Skeletal muscle tissue (tissue), 4 donors: ENCODE data around the gene S1PR2. TPM values are rescaled to one million over a fixed set of nuclear protein-coding genes. Genes with fewer than 3 reads are reported as not detected.
A peak's percentile ranks its signal among the peaks of the same experiment; 100 is the strongest.
"Not testable (repeated sequence)": the region's sequence is repeated elsewhere in the genome, so short reads cannot be mapped to it uniquely, and the experiment has no call there.

Experiments used
- H3K27ac ChIP-seq: one replicate; pipeline ENCODE4 v1.7.0; 2013; ENCODE audit warnings: mild to moderate bottlenecking, low read depth, low read length, inconsistent platforms
- H3K27me3 ChIP-seq, 3 donors: one replicate each; pipeline ENCODE4 v1.7.0; 2013; ENCODE audit warnings: low read length in 3 of 3; ENCODE audit not compliant: control insufficient read depth in 3 of 3, insufficient read depth in 3 of 3
- H3K36me3 ChIP-seq, 3 donors: one replicate each; pipeline ENCODE4 v1.7.0; 2013; ENCODE audit warnings: low read length in 3 of 3; ENCODE audit not compliant: control insufficient read depth in 3 of 3, insufficient read depth in 3 of 3
- H3K4me1 ChIP-seq, 3 donors: one replicate each; pipeline ENCODE4 v1.7.0; 2013; ENCODE audit warnings: low read length in 3 of 3, mild to moderate bottlenecking in 3 of 3; ENCODE audit not compliant: control insufficient read depth in 3 of 3, insufficient read depth in 3 of 3
- H3K4me3 ChIP-seq, 3 donors: one replicate each; pipeline ENCODE4 v1.7.0; 2013; ENCODE audit warnings: low read length in 3 of 3
- H3K9ac ChIP-seq, 3 donors: one replicate each; pipeline ENCODE4 v1.7.0; 2013; ENCODE audit warnings: low read length in 3 of 3, mild to moderate bottlenecking in 3 of 3, moderate library complexity in 2 of 3, low read depth in 1 of 3
- H3K9me3 ChIP-seq, 3 donors: one replicate each; pipeline ENCODE4 v1.7.0; 2013; ENCODE audit warnings: low read length in 3 of 3; ENCODE audit not compliant: control insufficient read depth in 3 of 3
- total RNA-seq: library from RNA; depleted of rRNA; stranded (reverse); fragments of >200 nt; gene quantifications from one replicate; pipeline ENCODE4 v1.2.3, GENCODE V29; 2014
- donor health status: Osteomylitis.

S1PR2 gene
- total RNA-seq, 1 donor from 2014 or later = 9.9 TPM

DNA sequence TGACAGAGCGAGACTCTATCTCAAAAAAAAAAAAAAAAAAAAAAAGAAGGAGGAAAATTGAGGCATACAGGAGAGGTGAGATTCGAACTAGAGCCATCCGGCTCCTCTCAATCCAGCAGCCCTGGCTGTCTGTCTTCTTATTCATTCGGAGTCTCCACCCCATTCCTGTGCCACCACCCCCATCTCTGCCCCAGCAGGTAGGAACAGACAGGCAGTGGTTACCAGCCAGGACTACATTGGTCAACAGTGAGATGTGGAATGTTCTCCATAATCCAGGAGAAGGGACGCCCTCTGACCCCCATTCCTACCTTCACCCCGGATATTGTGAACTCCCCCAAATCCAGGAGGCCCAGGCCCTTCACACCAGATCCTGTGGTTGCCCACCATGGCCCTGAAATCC is 6.6 kb upstream of the S1PR2 start:
- H3K36me3 ChIP-seq = no peaks in the 10 kb centered on the region
- no peaks in the 10 kb centered on the region for H3K27me3 ChIP-seq
- peaks cover 0 to 9% (median 6%) of the 10 kb centered on the region in 3 donors for H3K4me1 ChIP-seq
- H3K4me3 ChIP-seq = no peak overlapping the region
- H3K27ac ChIP-seq = peak overlapping the region; percentile 66
- peak overlapping the region in 1 of 3 donors; percentile 14 for H3K9ac ChIP-seq
- no peaks in the 10 kb centered on the region for H3K9me3 ChIP-seq

- Histone ChIP-seq H3K27ac (peak overlapping the region; percentile 61), H3K4me1 (peaks cover 6 to 10% (median 9%) of the 10 kb centered on the region in 3 donors), H3K27me3 (peaks cover 2 to 14% (median 2%) of the 10 kb centered on the region in 3 donors)
- not testable (repeated sequence) for H3K36me3 ChIP-seq, H3K4me3 ChIP-seq, H3K9me3 ChIP-seq, H3K9ac ChIP-seq
Observed at GRCh38 chr19:10235409-10235808, 4.3 kb upstream of the S1PR2 start.

- Histone ChIP-seq H3K27me3 (peaks cover 5 to 18% (median 6%) of the 10 kb centered on the region in 3 donors), H3K27ac (no peak overlapping the region), H3K9me3 (no peaks in the 10 kb centered on the region), H3K4me3 (no peak overlapping the region), H3K9ac (no peak overlapping the region), H3K36me3 (no peaks in the 10 kb centered on the region), H3K4me1 (peaks cover 10 to 13% (median 13%) of the 10 kb centered on the region in 3 donors)
Observed at GRCh38 chr19:10235003-10235402, 3.9 kb upstream of the S1PR2 start.

DNA sequence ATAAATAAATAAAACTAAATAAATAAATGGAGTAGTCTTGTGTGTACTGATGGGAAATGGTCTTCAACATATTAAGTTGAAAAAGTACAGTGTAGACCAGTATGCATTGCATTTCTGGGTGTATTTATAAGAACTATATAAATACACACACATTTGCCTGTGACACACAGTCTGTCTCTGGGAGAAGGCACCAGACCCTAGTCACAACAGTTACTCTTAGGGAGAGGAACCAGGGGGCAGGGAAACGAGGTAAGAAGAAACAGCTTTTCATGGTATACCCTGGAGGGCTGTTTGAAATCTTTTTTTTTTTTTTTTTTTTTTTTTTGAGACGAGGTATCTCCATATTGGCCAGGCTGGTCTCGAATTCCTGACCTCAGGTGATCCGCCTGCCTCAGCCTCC is 2.8 kb upstream of the S1PR2 start:
- H3K36me3 ChIP-seq = no peaks in the 10 kb centered on the region
- no peaks in the 10 kb centered on the region for H3K9me3 ChIP-seq
- no peak overlapping the region for H3K27ac ChIP-seq
- H3K9ac ChIP-seq = no peak overlapping the region
- peaks cover 5 to 25% (median 6%) of the 10 kb centered on the region in 3 donors for H3K27me3 ChIP-seq
- H3K4me3 ChIP-seq = no peak overlapping the region
- peaks cover 13 to 20% (median 14%) of the 10 kb centered on the region in 3 donors for H3K4me1 ChIP-seq

DNA sequence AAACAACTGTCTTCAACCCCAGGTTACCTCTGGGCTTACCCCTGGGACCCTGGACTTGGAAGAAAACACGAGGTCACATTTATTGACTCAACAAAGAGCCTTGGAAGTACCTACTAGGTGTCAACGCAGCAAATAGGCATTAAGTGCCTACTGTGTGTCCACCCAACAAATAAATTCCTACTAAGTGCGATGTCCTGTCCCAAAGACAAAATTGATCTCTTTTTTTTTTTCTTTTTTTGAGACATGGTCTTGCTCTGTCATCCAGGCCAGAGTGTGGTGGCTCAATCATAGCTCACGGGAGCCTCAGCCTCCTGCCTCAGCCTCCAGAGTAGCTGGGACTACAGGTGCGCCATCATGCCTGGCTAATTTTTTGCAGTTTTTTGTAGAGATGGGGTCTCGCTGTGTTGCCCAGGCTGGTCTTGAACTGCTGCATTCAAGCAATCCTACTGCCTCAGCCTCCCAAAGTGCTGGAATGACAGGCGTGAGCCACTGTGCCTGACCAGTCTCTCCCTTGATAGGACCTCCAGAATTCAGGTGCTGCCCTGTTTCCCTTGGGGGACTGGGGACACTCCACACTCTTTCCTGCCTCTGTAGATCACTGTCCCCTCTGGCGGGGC is 589 bp upstream of the S1PR2 start:
- Histone ChIP-seq H3K36me3 (no peaks in the 10 kb centered on the region), H3K27me3 (peaks cover 5 to 36% (median 11%) of the 10 kb centered on the region in 3 donors), H3K27ac (peak overlapping the region; percentile 75), H3K9me3 (no peaks in the 10 kb centered on the region), H3K4me1 (peaks cover 4 to 18% (median 16%) of the 10 kb centered on the region in 3 donors), H3K4me3 (peak overlapping the region in 1 of 3 donors; percentile 22), H3K9ac (peak overlapping the region in 1 of 3 donors; percentile 3)

- peaks cover 8 to 18% (median 16%) of the 10 kb centered on the region in 3 donors for H3K4me1 ChIP-seq
- peak overlapping the region; percentile 54 to 79 (median 74) for H3K9ac ChIP-seq
- no peaks in the 10 kb centered on the region for H3K9me3 ChIP-seq
- peaks cover 5 to 36% (median 11%) of the 10 kb centered on the region in 3 donors for H3K27me3 ChIP-seq
- H3K4me3 ChIP-seq = peak overlapping the region; percentile 71 to 75 (median 73)
- H3K36me3 ChIP-seq = no peaks in the 10 kb centered on the region
- H3K27ac ChIP-seq = peak overlapping the region; percentile 75
Observed at GRCh38 chr19:10230173-10230860, 814 bp downstream of the S1PR2 start.

DNA sequence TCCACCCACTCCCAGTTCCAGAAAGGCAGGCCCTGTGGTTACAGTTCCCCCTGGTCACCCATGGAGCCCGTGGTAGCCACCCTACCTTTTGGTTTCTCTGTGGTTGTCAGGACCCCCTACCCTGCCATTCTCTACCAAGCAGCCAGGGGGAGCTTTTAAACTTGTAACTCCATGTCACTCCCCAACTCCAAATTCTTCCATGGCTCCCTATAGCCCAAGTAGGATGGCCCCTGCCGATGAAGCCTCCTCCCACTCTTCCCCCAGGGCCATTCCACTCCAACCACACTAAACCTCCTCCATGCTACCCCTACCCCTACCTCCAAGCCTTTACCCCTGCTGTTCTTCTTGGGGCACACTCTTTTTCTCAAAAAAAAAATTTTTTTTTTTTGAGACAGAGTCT is 2.2 kb downstream of the S1PR2 start:
- no peak overlapping the region for H3K4me3 ChIP-seq
- H3K4me1 ChIP-seq = peaks cover 8 to 18% (median 16%) of the 10 kb centered on the region in 3 donors
- peaks cover 4 to 5% (median 5%) of the 10 kb centered on the region in 3 donors for H3K36me3 ChIP-seq
- no peaks in the 10 kb centered on the region for H3K9me3 ChIP-seq
- H3K27me3 ChIP-seq = peaks cover 5 to 36% (median 11%) of the 10 kb centered on the region in 3 donors
- no peak overlapping the region for H3K9ac ChIP-seq
- H3K27ac ChIP-seq = no peak overlapping the region

DNA sequence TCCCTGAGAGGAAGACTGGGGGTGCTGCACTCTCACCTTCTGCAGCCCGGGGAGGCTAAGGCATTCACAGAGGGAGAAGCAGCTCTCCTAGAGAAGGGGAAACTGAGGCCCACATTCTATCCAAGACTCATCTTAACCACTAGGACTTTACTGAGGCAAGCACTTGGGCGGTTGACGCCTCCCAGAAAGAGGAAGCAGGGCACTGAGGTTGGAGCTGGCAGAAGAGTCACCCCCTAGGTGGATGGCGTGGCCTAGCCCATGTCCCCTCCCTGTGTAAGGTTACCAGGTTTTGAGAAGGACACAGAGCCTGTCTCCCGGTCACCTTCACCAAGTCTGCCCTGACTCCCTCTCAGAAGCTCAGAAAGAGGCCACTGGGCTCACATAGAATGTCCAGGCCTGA is 2.7 kb downstream of the S1PR2 start:
- Histone ChIP-seq H3K4me3 (no peak overlapping the region), H3K27me3 (peaks cover 5 to 36% (median 11%) of the 10 kb centered on the region in 3 donors), H3K36me3 (peaks cover 5 to 6% (median 6%) of the 10 kb centered on the region in 3 donors), H3K4me1 (peaks cover 8 to 18% (median 16%) of the 10 kb centered on the region in 3 donors), H3K9ac (no peak overlapping the region), H3K9me3 (no peaks in the 10 kb centered on the region), H3K27ac (no peak overlapping the region)

DNA sequence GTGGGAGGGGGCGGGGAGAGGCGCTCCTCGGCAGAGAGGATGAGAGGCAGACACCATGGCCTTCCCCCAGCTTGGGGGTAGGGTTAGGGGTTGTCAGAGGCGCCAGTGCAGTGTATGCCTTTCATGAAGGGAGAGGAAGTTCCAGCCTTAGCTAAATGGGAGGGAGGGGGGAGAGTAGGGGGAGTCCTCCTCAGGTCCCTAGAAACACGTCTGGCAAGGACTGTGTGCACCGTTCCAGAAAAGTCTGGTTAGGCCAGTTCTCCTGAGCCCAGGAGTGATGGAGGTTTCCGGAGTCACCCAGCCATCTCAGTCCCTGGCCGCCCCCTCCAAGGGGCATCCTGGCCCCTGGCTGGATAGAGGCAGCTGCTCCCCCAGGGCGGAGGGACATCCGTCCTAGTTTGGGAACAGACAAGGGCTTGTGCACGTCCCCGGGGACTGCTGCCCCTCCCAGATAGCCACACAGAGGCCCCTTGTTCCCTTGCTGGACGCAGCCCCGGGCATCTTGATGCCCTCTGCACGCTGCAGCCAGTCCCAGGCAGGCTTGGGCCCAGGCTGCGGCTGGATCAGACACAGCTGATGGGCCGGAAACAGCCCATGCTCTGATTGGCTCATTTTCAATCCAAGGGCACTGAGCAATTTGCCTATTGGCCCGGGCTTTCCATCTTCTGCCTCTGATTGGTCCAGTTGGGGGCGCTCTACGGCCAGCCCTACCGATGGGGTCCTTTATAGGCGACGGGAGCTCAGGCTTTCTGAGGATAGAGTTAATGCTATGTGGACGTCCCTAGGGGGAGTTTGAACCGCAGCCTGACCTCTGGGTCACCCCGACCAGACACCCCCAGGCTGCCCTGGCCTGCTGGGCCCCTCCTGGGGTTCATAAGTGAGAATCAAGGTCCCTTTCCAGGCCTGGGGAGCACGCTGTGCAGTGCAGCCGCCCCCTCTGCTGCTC is 3.8 kb downstream of the S1PR2 start:
- Histone ChIP-seq H3K27me3 (peaks cover 5 to 36% (median 11%) of the 10 kb centered on the region in 3 donors), H3K4me3 (no peak overlapping the region), H3K36me3 (peaks cover 5 to 6% (median 6%) of the 10 kb centered on the region in 3 donors), H3K9me3 (no peaks in the 10 kb centered on the region), H3K27ac (peak overlapping the region; percentile 54), H3K9ac (no peak overlapping the region), H3K4me1 (peaks cover 8 to 18% (median 16%) of the 10 kb centered on the region in 3 donors)
